Sigmoid colon (tissue), 4 donors: ENCODE results near the gene CS.

Source experiments
- POLR2AphosphoS5 ChIP-seq, 4 donors: sonication (generic); formaldehyde crosslinking; IDR thresholded peaks; one replicate each; pipeline ENCODE4 v1.6.1; 2017; ENCODE audit warnings: antibody characterized with exemption in 4 of 4
- TF ChIP-seq, protein P1 (sequence below), 4 experiments: fragments of 450-650 bp in 3 of 4; fragments of 200-600 bp in 1 of 4; IDR thresholded peaks; one replicate each; pipeline ENCODE4 v1.5.1; 2016 to 2019; ENCODE audit warnings: antibody characterized with exemption in 4 of 4, mild to moderate bottlenecking in 3 of 4, moderate library complexity in 2 of 4

DNA sequence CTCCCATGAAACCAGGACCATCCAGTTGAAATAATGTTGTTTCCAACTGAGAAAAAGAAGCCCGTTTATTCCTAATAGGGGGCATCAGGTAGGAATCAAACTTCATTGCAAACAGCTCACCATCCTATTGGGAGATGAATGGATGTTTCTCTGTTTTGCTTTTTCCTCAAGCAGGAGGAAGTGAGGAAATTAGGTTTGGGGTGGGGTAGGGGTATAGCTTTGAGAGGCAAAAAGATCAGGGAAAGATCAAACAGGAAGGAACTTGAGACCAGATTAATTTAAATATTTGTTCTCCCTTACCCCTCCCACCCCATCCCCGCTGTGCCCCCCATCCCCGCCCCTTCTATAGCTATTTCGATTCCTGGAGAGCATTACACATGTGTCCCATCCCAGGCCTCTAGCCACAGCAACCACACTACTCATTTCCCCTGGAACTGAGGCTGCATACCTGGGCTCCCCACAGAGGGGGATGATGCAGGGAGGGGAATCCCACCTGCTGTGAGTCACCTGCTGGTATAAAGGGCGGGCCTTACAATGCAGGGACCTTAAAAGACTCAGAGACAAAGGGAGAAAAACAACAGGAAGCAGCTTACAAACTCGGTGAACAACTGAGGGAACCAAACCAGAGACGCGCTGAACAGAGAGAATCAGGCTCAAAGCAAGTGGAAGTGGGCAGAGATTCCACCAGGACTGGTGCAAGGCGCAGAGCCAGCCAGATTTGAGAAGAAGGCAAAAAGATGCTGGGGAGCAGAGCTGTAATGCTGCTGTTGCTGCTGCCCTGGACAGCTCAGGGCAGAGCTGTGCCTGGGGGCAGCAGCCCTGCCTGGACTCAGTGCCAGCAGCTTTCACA is 38.4 kb upstream of the CS start, which contains the start of gene IL23A:
- TF ChIP-seq, protein P1, sequence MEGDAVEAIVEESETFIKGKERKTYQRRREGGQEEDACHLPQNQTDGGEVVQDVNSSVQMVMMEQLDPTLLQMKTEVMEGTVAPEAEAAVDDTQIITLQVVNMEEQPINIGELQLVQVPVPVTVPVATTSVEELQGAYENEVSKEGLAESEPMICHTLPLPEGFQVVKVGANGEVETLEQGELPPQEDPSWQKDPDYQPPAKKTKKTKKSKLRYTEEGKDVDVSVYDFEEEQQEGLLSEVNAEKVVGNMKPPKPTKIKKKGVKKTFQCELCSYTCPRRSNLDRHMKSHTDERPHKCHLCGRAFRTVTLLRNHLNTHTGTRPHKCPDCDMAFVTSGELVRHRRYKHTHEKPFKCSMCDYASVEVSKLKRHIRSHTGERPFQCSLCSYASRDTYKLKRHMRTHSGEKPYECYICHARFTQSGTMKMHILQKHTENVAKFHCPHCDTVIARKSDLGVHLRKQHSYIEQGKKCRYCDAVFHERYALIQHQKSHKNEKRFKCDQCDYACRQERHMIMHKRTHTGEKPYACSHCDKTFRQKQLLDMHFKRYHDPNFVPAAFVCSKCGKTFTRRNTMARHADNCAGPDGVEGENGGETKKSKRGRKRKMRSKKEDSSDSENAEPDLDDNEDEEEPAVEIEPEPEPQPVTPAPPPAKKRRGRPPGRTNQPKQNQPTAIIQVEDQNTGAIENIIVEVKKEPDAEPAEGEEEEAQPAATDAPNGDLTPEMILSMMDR (IDR thresholded peaks at IDR 0.05): no peak
- TF ChIP-seq POLR2AphosphoS5 (IDR thresholded peaks at IDR 0.05): no peak
